Ishikawa (cell line): ENCODE measurements around the gene PHYH.

Source experiments
- CEBPB ChIP-seq: IDR thresholded peaks from 2 replicates; pipeline ENCODE4 v1.6.1; 2012
- CREB1 ChIP-seq: IDR thresholded peaks from 2 replicates; pipeline ENCODE4 v1.6.1; 2012; ENCODE audit warnings: low read depth
- EGR1 ChIP-seq: IDR thresholded peaks from 2 replicates; pipeline ENCODE4 v1.6.1; 2012
- EP300 ChIP-seq: IDR thresholded peaks from 2 replicates; pipeline ENCODE4 v1.6.1; 2012; ENCODE audit warnings: borderline replicate concordance
- FOXM1 ChIP-seq: IDR thresholded peaks from 2 replicates; pipeline ENCODE4 v1.6.1; 2012; ENCODE audit warnings: low read depth, borderline replicate concordance
- NFIC ChIP-seq: IDR thresholded peaks from 2 replicates; pipeline ENCODE4 v1.6.1; 2012
- RAD21 ChIP-seq: IDR thresholded peaks from 2 replicates; pipeline ENCODE4 v1.6.1; 2012; ENCODE audit warnings: low read depth
- TAF1 ChIP-seq: IDR thresholded peaks from 2 replicates; pipeline ENCODE4 v1.6.1; 2012; ENCODE audit warnings: low read depth, mild to moderate bottlenecking
- TCF12 ChIP-seq: IDR thresholded peaks from 2 replicates; pipeline ENCODE4 v1.6.1; 2012; ENCODE audit warnings: low read depth
- TEAD4 ChIP-seq: IDR thresholded peaks from 2 replicates; pipeline ENCODE4 v1.6.1; 2012
- YY1 ChIP-seq: IDR thresholded peaks from 2 replicates; pipeline ENCODE4 v1.6.1; 2012; ENCODE audit warnings: low read depth
- ZBTB7A ChIP-seq: IDR thresholded peaks from 2 replicates; pipeline ENCODE4 v1.6.1; 2012; ENCODE audit warnings: low read depth
- TF ChIP-seq, protein P1 (sequence below): IDR thresholded peaks from 2 replicates; pipeline ENCODE4 v1.6.1; 2012; ENCODE audit warnings: low read depth, mild to moderate bottlenecking
- TF ChIP-seq, protein P2 (sequence below): IDR thresholded peaks from 2 replicates; pipeline ENCODE4 v1.6.1; 2012
- TF ChIP-seq, protein P3 (sequence below): IDR thresholded peaks from 2 replicates; pipeline ENCODE4 v1.6.1; 2012

Gene PHYH

DNA sequence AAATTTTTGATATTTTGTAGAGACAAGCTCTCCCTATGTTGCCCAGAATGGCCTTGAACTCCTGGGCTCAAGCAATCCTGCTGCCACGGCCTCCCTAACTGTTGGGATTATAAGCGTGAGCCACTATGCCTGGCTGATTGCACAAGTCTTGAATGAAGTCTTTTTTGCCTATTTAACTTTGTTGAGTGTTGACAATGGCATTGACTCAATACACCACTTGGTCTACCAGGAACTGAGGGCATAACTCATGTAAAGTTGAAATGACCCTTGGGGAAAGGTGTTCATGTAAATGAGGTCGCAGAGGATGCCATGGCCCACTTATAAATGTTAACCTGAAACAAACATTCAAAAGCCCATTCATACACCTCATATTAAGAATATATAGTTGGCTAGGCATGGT, 58.3 kb downstream of the PHYH start:
- TF ChIP-seq RAD21 = no peak
- no peak for TF ChIP-seq CEBPB
- no peak for TF ChIP-seq EGR1
- TF ChIP-seq EP300 = no peak
- TF ChIP-seq CREB1 = no peak
- TF ChIP-seq TEAD4 = no peak
- no peak for TF ChIP-seq TCF12
- no peak for TF ChIP-seq YY1

DNA sequence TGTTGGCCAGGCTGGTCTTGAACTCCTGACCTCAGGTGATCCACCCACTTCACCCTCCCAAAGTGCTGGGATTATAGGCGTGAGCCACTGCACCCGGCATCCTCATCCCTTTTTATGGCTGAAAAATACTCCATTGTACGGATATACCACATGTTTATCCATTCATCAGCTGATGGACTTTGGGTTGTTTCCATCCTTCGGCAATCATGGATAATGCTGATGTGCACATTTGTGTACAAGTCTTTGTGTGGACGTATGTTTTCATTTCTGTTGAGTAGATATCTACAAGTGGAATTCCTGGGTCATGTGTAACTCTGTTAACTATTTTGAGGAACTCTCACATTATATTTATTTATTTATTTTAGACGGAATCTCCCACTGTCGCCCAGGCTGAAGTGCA, 59.9 kb downstream of the PHYH start:
- no peak for TF ChIP-seq NFIC
- no peak for TF ChIP-seq CREB1
- TF ChIP-seq CEBPB = no peak
- no peak for TF ChIP-seq ZBTB7A
- TF ChIP-seq TEAD4 = no peak
- TF ChIP-seq EP300 = no peak

DNA sequence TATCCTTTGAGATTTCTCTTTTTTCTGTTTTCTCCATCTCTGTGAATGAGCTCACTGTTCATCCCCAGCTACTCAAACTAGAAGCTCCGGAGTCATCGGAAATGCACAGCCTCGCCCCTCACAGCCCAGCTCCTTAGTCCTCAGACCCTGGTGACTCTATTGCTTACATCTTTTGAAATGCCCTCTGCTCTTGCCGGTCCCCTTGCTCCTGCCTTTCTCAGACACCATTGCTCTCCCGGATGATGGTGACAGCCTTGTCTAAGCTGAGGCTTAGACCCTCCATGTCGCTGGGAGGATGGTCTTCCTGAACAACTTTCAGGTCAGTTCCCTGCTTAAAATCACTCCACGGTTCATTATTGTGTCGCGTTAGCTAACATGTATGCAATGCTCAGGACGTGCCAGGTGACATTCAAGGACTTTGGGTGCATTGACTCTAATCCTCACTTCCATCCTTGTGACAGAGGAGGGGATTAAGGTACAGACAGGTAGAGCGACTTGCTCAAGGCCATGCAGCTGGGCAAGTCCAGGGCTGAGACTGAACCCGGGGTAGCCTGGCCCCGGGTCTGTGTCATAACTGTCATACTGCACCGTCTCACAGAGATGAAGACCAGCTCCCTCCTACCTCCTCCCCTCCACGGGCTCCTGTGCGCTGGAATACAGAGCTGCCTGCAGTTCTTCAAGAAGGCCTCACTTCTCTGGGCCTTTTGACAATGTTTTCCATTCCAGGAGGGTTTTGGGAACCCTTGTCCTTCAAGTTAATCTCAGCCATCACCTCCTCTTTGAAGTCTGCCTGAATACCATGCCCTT, 61.4 kb downstream of the PHYH start:
- TF ChIP-seq, protein P1, sequence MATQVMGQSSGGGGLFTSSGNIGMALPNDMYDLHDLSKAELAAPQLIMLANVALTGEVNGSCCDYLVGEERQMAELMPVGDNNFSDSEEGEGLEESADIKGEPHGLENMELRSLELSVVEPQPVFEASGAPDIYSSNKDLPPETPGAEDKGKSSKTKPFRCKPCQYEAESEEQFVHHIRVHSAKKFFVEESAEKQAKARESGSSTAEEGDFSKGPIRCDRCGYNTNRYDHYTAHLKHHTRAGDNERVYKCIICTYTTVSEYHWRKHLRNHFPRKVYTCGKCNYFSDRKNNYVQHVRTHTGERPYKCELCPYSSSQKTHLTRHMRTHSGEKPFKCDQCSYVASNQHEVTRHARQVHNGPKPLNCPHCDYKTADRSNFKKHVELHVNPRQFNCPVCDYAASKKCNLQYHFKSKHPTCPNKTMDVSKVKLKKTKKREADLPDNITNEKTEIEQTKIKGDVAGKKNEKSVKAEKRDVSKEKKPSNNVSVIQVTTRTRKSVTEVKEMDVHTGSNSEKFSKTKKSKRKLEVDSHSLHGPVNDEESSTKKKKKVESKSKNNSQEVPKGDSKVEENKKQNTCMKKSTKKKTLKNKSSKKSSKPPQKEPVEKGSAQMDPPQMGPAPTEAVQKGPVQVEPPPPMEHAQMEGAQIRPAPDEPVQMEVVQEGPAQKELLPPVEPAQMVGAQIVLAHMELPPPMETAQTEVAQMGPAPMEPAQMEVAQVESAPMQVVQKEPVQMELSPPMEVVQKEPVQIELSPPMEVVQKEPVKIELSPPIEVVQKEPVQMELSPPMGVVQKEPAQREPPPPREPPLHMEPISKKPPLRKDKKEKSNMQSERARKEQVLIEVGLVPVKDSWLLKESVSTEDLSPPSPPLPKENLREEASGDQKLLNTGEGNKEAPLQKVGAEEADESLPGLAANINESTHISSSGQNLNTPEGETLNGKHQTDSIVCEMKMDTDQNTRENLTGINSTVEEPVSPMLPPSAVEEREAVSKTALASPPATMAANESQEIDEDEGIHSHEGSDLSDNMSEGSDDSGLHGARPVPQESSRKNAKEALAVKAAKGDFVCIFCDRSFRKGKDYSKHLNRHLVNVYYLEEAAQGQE = no peak
- TF ChIP-seq EGR1 (no peak), TAF1 (no peak), CEBPB (no peak), RAD21 (no peak), FOXM1 (no peak), NFIC (no peak), ZBTB7A (no peak), YY1 (no peak), TEAD4 (no peak), TCF12 (no peak), EP300 (no peak), CREB1 (no peak)
- TF ChIP-seq, protein P2, sequence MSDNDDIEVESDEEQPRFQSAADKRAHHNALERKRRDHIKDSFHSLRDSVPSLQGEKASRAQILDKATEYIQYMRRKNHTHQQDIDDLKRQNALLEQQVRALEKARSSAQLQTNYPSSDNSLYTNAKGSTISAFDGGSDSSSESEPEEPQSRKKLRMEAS = no peak
- TF ChIP-seq, protein P3, sequence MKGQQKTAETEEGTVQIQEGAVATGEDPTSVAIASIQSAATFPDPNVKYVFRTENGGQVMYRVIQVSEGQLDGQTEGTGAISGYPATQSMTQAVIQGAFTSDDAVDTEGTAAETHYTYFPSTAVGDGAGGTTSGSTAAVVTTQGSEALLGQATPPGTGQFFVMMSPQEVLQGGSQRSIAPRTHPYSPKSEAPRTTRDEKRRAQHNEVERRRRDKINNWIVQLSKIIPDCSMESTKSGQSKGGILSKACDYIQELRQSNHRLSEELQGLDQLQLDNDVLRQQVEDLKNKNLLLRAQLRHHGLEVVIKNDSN = no peak

DNA sequence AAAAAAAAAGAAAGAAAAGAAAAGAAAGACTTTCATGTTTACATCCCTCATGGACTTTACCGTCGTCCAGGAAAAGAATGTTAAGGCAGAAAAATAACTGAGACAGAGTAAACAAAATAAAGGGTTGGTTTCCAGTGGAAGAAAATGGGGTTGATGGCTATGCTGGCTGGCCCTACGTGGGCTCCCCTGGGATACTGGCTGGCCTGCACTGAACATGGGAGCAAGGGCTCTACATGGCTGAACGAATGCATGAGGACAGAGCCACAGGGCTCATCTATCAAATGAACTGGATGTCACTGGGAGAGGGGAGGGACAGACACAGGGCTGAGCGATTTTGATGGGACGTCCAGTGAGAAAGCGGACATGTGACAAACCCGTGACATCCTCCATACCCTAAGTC, 63.2 kb downstream of the PHYH start:
- TF ChIP-seq ZBTB7A (no peak), NFIC (no peak)

DNA sequence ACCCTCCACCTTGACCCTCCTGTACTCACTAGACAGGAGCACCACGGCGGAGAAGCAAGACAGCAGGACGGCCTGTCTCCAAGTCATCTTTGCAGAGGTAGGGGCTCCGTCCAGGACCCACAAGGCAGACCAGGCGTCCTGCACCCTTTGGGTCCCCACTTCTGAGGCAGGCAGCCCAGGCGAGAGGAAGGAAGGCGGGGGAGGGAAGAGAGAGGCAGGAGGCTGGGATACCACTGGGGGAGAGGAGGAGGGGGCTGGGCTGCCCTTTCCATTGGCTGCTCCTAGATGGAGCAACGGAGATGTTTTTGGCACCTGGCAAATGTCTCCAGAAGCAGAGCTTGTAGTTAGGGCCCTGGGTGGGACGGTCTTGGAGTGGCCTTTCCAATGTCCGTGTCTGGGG, 65.7 kb downstream of the PHYH start, which contains the start of gene UCMA:
Gene UCMA, minus strand, starts transcription at position 203 of the 400 bp plus-strand sequence. Its CDS starts 116 bp downstream, at position 87.
- TF ChIP-seq YY1 (no peak), TCF12 (no peak), EGR1 (no peak), TAF1 (no peak)

DNA sequence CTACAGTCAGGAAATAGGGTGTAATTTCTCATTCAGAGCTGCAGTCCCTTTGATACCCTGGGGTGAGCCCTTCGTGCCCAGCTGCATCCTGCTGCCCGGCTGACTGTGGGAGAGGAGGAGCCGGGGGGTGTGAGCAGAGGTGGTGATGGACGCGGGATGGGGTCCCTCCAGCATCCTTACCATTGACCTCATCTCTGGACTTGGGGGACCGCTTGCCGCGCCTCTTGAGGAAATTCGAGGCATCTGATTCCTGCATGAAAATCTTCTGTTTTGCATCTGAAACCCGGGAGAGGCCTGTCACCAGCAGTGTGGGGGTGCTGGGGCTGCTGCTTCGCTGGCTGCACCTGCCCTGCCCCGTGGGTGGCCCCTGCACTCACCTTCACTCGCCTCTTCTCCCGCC, 66.5 kb downstream of the PHYH start:
- TF ChIP-seq, protein P2 = no peak
- TF ChIP-seq TEAD4 = no peak
- TF ChIP-seq NFIC = no peak
- no peak for TF ChIP-seq RAD21
- TF ChIP-seq YY1 = no peak
- no peak for TF ChIP-seq CEBPB
- TF ChIP-seq EP300 = no peak
- TF ChIP-seq, protein P1 = no peak
- no peak for TF ChIP-seq TAF1

DNA sequence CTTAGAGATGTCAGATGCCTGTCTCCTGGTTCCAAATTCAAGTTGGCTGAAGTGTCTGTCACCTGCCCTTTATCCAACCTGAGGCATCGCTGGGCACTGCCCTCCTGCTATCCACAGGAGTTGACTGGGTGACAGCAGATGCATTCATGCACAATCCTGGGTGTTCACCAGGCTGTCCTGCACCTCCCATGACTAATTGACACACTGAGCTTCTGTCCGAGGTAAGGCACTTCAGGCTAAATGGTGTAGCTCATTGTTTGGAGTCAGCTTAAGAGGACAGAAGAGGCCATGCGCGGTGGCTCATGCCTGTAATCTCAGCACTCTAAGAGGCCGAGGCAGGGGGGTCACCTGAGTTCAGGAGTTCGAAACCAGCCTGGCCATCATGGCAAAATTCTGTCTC, 68.1 kb downstream of the PHYH start:
- TF ChIP-seq CEBPB (no peak), YY1 (no peak), TAF1 (no peak), FOXM1 (no peak), CREB1 (no peak), ZBTB7A (no peak)
- TF ChIP-seq, protein P3 = no peak
